Cardiac muscle cell (in vitro differentiated cells and primary cell): Measurements from ENCODE around the gene GORAB. TPM values are rescaled to one million over a fixed set of nuclear protein-coding genes. Genes with fewer than 3 reads are reported as not detected.

Experiments
- DNase-seq, 2 donors: peaks; one replicate each; pipeline versions ENCODE4 v3.0.0 to v3.0.0-alpha.2; 2010 to 2017; ENCODE audit warnings: low read depth in 1 of 2, low spot score in 1 of 2
- H3K27ac ChIP-seq: fragments of 200-600 bp; sonication (generic); 2 replicates; pipeline ENCODE4 v1.5.1; 2016
- H3K27me3 ChIP-seq: fragments of 200-600 bp; sonication (generic); 2 replicates; pipeline ENCODE4 v1.6.0; 2016; ENCODE audit warnings: control low read depth
- H3K36me3 ChIP-seq: fragments of 200-600 bp; sonication (generic); 2 replicates; pipeline ENCODE4 v1.5.1; 2016; ENCODE audit warnings: control low read depth
- H3K4me1 ChIP-seq: fragments of 200-600 bp; sonication (generic); 2 replicates; pipeline ENCODE4 v1.8.1; 2017; ENCODE audit warnings: low read depth, mild to moderate bottlenecking, mixed run types
- H3K4me3 ChIP-seq: fragments of 200-600 bp; sonication (generic); 2 replicates; pipeline ENCODE4 v1.5.1; 2016; ENCODE audit warnings: mild to moderate bottlenecking
- H3K9me3 ChIP-seq: fragments of 200-600 bp; sonication (generic); 2 replicates; pipeline ENCODE4 v1.5.1; 2017; ENCODE audit warnings: low read depth, mild to moderate bottlenecking, control low read depth
- CTCF ChIP-seq: IDR thresholded peaks from 2 replicates; pipeline ENCODE4 v1.5.1; 2012; ENCODE audit warnings: low read depth, mild to moderate bottlenecking, low read length
- polyA plus RNA-seq: library from polyadenylated mRNA; unstranded; fragments of >200 nt; fragmentation: Nextera tagmentation; extraction: Ambion mirVana; gene quantifications from 2 replicates; pipeline ENCODE4 v1.2.1, GENCODE V29; 2016
- total RNA-seq: library from RNA; depleted of rRNA; stranded (reverse); fragments of >200 nt; gene quantifications from 2 replicates; pipeline ENCODE4 v1.2.3, GENCODE V29; 2016

Gene GORAB
- total and polyA plus RNA-seq, 2 experiments from 2014 or later: 8.5 to 10.1 TPM

- Histone ChIP-seq H3K4me1 (no peaks in the 10 kb centered on the region), H3K27me3 (no peaks in the 10 kb centered on the region), H3K9me3 (no peaks in the 10 kb centered on the region), H3K36me3 (peaks cover 36% of the 10 kb centered on the region), H3K27ac (no peak overlapping the region), H3K4me3 (no peak overlapping the region)
- no peak for DNase-seq
- no peak for TF ChIP-seq CTCF
Observed at GRCh38 chr1:170538687-170539086, 6.7 kb downstream of the GORAB start.

- H3K27ac ChIP-seq: no peak overlapping the region
- DNase-seq: no peak
- H3K4me3 ChIP-seq: no peak overlapping the region
- no peaks in the 10 kb centered on the region for H3K27me3 ChIP-seq
- H3K4me1 ChIP-seq: no peaks in the 10 kb centered on the region
- no peaks in the 10 kb centered on the region for H3K9me3 ChIP-seq
- no peak for TF ChIP-seq CTCF
- peaks cover 41% of the 10 kb centered on the region for H3K36me3 ChIP-seq
Observed at GRCh38 chr1:170539154-170539553, 7.2 kb downstream of the GORAB start.

- no peaks in the 10 kb centered on the region for H3K27me3 ChIP-seq
- DNase-seq: no peak
- TF ChIP-seq CTCF: no peak
- no peak overlapping the region for H3K27ac ChIP-seq
- H3K4me3 ChIP-seq: no peak overlapping the region
- H3K36me3 ChIP-seq: peaks cover 70% of the 10 kb centered on the region
- H3K9me3 ChIP-seq: no peaks in the 10 kb centered on the region
- H3K4me1 ChIP-seq: no peaks in the 10 kb centered on the region
Observed at GRCh38 chr1:170544624-170545023, 12.7 kb downstream of the GORAB start.

GRCh38 chr1:170545476-170545875 is 13.5 kb downstream of the GORAB start:
- Histone ChIP-seq H3K4me1 (no peaks in the 10 kb centered on the region), H3K36me3 (peaks cover 69% of the 10 kb centered on the region), H3K9me3 (no peaks in the 10 kb centered on the region), H3K27me3 (no peaks in the 10 kb centered on the region), H3K27ac (no peak overlapping the region), H3K4me3 (no peak overlapping the region)
- peak in 1 of 2 donors; percentile 82 for DNase-seq
- no peak for TF ChIP-seq CTCF

- Histone ChIP-seq H3K27me3 (no peaks in the 10 kb centered on the region), H3K36me3 (peaks cover 65% of the 10 kb centered on the region), H3K9me3 (no peaks in the 10 kb centered on the region), H3K4me1 (no peaks in the 10 kb centered on the region), H3K27ac (no peak overlapping the region), H3K4me3 (no peak overlapping the region)
- no peak for DNase-seq
- no peak for TF ChIP-seq CTCF
Observed at GRCh38 chr1:170547255-170547654, 15.3 kb downstream of the GORAB start.

- Histone ChIP-seq H3K9me3 (no peaks in the 10 kb centered on the region), H3K4me3 (no peak overlapping the region), H3K27ac (no peak overlapping the region), H3K36me3 (peaks cover 61% of the 10 kb centered on the region), H3K27me3 (no peaks in the 10 kb centered on the region), H3K4me1 (no peaks in the 10 kb centered on the region)
- no peak for TF ChIP-seq CTCF
- no peak for DNase-seq
Observed at GRCh38 chr1:170548497-170548896, 16.5 kb downstream of the GORAB start.
